Stimulated activated memory B cell treated with anti-CD40 and anti-IgM and Interleukin-4, amounts not matched to agents 10 μg/mL and 1 μg/mL and 100 μg/mL, for 72 hours (primary cell): ENCODE measurements around the gene ITGAL.
"Not testable (repeated sequence)": the region's sequence is repeated elsewhere in the genome, so short reads cannot be mapped to it uniquely, and the experiment has no call there.

Experiments used
- ATAC-seq: fragments of 150-1000 bp; cut with Tn5 transposase; 2 replicates; pipeline ENCODE4 v1.10.0; 2021
- H3K27ac Mint-ChIP-seq: one replicate; pipeline ENCODE4 v1.8.0; 2022; ENCODE audit warnings: mild to moderate bottlenecking, mixed read lengths
- H3K27me3 Mint-ChIP-seq: one replicate; pipeline ENCODE4 v1.8.0; 2022; ENCODE audit warnings: mixed read lengths
- H3K36me3 Mint-ChIP-seq: one replicate; pipeline ENCODE4 v1.8.0; 2022; ENCODE audit warnings: mixed read lengths
- H3K4me1 Mint-ChIP-seq: one replicate; pipeline ENCODE4 v1.8.0; 2022; ENCODE audit warnings: mixed read lengths
- H3K4me3 Mint-ChIP-seq: one replicate; pipeline ENCODE4 v1.8.0; 2022; ENCODE audit warnings: mild to moderate bottlenecking, moderate library complexity, mixed read lengths
- H3K9me3 Mint-ChIP-seq: one replicate; pipeline ENCODE4 v1.8.0; 2022; ENCODE audit warnings: mixed read lengths

ITGAL gene

DNA sequence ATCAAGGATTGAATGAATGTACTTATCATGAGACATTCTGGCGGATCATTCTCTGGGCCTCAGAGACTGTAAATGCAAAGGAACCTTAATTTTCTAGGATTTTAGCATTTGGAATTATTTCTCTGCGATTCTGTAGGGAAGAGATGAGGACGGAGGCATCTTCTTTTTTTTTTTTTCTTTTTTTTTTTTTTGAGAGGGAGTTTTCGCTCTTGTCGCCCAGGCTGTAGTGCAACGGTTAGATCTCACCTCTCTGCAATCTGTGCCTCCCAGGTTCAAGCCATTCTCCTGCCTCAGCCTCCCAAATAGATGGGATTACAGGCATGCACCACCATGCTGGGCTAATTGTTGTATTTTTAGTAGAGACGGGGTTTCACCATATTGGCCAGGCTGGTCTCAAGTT, 2.1 kb downstream of the ITGAL start:
- Mint-ChIP-seq H3K27me3 (no peaks in the 10 kb centered on the region), H3K4me1 (peaks cover 79% of the 10 kb centered on the region), H3K9me3 (no peaks in the 10 kb centered on the region), H3K36me3 (peaks cover 59% of the 10 kb centered on the region), H3K4me3 (peak overlapping the region; percentile 97), H3K27ac (peak overlapping the region; percentile 94)
- ATAC-seq = no peak

DNA sequence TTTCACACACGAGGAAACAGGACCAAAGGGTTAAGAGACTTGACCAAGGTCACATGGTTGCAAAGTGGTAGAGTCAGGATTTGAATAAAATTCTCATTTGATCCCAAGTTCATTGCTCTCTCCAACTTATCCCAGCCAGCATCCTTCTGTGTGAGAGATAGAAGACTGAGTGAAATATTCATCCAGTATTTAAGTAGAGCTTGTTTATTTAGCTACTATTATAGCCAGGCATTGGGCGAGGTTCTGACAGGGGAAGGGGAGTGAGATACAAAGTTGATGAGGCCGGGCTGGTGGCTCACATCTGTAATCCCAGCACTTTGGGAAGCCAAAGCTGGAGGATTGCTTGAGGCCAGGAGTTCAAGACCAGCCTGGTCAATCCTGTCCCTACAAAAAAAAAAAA, 4.4 kb downstream of the ITGAL start:
- no peaks in the 10 kb centered on the region for H3K9me3 Mint-ChIP-seq
- H3K27ac Mint-ChIP-seq = peak overlapping the region; percentile 58
- no peaks in the 10 kb centered on the region for H3K27me3 Mint-ChIP-seq
- no peak overlapping the region for H3K4me3 Mint-ChIP-seq
- no peak for ATAC-seq
- peaks cover 77% of the 10 kb centered on the region for H3K36me3 Mint-ChIP-seq
- H3K4me1 Mint-ChIP-seq = peaks cover 74% of the 10 kb centered on the region

- H3K4me1 Mint-ChIP-seq = peaks cover 73% of the 10 kb centered on the region
- H3K27ac Mint-ChIP-seq = peak overlapping the region; percentile 58
- H3K27me3 Mint-ChIP-seq, ATAC-seq, H3K9me3 Mint-ChIP-seq: not testable (repeated sequence)
- peak overlapping the region; percentile 16 for H3K4me3 Mint-ChIP-seq
- H3K36me3 Mint-ChIP-seq = peaks cover 82% of the 10 kb centered on the region
These were observed 5.2 kb downstream of the ITGAL start for GRCh38 chr16:30477773-30478172.

GRCh38 chr16:30478766-30479478, 6.4 kb downstream of the ITGAL start:
- Mint-ChIP-seq H3K4me1 (peaks cover 62% of the 10 kb centered on the region), H3K27me3 (no peaks in the 10 kb centered on the region), H3K9me3 (no peaks in the 10 kb centered on the region), H3K36me3 (peaks cover 83% of the 10 kb centered on the region), H3K27ac (peak overlapping the region; percentile 58), H3K4me3 (no peak overlapping the region)
- ATAC-seq = peak; percentile 73

- Mint-ChIP-seq H3K4me1 (peaks cover 51% of the 10 kb centered on the region), H3K27ac (no peak overlapping the region), H3K27me3 (no peaks in the 10 kb centered on the region), H3K9me3 (no peaks in the 10 kb centered on the region), H3K36me3 (peaks cover 89% of the 10 kb centered on the region), H3K4me3 (no peak overlapping the region)
- no peak for ATAC-seq
These were observed 8.8 kb downstream of the ITGAL start for GRCh38 chr16:30481381-30481780.

DNA sequence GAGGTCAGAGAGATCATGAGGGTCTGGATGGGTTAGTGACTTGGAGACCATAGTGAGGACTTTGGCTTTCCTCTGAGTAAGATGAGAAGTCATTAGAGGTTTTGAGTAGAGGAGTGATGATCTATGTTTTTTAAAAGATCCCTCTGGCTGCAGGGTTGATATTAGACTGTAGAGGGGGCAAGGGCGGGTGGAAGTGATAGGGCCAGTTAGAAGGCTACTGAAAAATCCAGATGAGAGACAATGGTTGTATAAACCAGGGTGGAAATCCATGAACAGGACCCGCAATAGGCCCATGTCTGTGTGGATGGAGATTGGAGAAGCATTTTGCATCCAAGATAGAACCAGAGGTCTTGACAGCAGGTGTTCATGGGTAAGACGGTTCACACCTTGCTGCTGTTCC, 9.8 kb downstream of the ITGAL start:
- peaks cover 44% of the 10 kb centered on the region for H3K4me1 Mint-ChIP-seq
- H3K9me3 Mint-ChIP-seq = no peaks in the 10 kb centered on the region
- no peak overlapping the region for H3K4me3 Mint-ChIP-seq
- H3K36me3 Mint-ChIP-seq = peaks cover 85% of the 10 kb centered on the region
- no peaks in the 10 kb centered on the region for H3K27me3 Mint-ChIP-seq
- peak overlapping the region; percentile 25 for H3K27ac Mint-ChIP-seq
- no peak for ATAC-seq

- no peaks in the 10 kb centered on the region for H3K9me3 Mint-ChIP-seq
- H3K4me1 Mint-ChIP-seq = peaks cover 38% of the 10 kb centered on the region
- H3K36me3 Mint-ChIP-seq = peaks cover 87% of the 10 kb centered on the region
- H3K27ac Mint-ChIP-seq = peak overlapping the region; percentile 70
- ATAC-seq = no peak
- no peaks in the 10 kb centered on the region for H3K27me3 Mint-ChIP-seq
- no peak overlapping the region for H3K4me3 Mint-ChIP-seq
These were observed 12.3 kb downstream of the ITGAL start for GRCh38 chr16:30484887-30485286.

- Mint-ChIP-seq H3K27me3 (no peaks in the 10 kb centered on the region), H3K36me3 (peaks cover 88% of the 10 kb centered on the region), H3K9me3 (no peaks in the 10 kb centered on the region), H3K4me1 (peaks cover 30% of the 10 kb centered on the region), H3K4me3 (no peak overlapping the region), H3K27ac (no peak overlapping the region)
- no peak for ATAC-seq
These were observed 13.4 kb downstream of the ITGAL start for GRCh38 chr16:30485818-30486436.

GRCh38 chr16:30488764-30489605, 16.4 kb downstream of the ITGAL start:
- Mint-ChIP-seq H3K36me3 (peaks cover 76% of the 10 kb centered on the region), H3K27me3 (no peaks in the 10 kb centered on the region), H3K27ac (peak overlapping the region; percentile 72), H3K9me3 (no peaks in the 10 kb centered on the region), H3K4me1 (peaks cover 26% of the 10 kb centered on the region), H3K4me3 (no peak overlapping the region)
- no peak for ATAC-seq

DNA sequence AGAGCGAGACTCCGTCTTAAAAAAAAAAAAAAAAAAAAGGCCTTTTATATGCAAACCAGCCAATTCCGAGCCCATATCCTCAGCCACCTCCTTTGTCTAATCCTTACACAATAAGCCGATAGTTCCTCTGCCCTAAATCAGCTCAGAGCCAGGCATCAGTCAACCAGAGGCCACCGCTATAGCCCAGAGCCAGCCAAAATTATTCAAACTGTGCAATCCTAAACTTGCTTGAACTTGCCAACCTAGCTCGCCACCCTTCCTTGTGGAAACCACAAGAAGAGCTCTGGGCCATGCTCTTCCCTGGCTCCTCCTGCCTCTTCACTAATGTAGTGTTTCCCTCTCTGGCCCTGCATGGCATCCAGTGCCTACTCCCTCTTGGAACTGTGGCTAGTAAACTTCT, 17.7 kb downstream of the ITGAL start:
- Mint-ChIP-seq H3K4me1 (peaks cover 26% of the 10 kb centered on the region), H3K4me3 (no peak overlapping the region), H3K27ac (no peak overlapping the region), H3K27me3 (no peaks in the 10 kb centered on the region), H3K36me3 (peaks cover 76% of the 10 kb centered on the region), H3K9me3 (no peaks in the 10 kb centered on the region)
- no peak for ATAC-seq

DNA sequence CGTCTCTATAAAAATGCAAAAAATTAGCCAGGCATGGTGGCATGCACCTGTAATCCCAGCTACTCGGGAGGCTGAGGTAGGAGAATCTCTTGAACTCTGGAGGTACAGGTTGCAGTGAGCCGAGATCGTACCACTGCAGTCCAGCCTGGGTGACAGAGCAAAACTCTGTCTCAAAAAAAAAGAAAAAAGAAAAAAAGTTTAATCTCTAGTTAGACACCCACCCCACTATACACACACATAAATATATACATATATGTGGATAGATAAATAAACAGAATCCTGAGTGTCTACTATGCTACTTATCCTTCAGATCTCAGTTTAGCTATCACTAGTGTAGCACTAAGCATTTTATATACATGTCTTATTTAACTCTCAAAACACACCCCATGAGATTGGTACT, 18.7 kb downstream of the ITGAL start:
- Mint-ChIP-seq H3K4me3 (no peak overlapping the region), H3K27me3 (no peaks in the 10 kb centered on the region), H3K4me1 (peaks cover 24% of the 10 kb centered on the region), H3K27ac (peak overlapping the region; percentile 35), H3K36me3 (peaks cover 71% of the 10 kb centered on the region), H3K9me3 (no peaks in the 10 kb centered on the region)
- no peak for ATAC-seq

DNA sequence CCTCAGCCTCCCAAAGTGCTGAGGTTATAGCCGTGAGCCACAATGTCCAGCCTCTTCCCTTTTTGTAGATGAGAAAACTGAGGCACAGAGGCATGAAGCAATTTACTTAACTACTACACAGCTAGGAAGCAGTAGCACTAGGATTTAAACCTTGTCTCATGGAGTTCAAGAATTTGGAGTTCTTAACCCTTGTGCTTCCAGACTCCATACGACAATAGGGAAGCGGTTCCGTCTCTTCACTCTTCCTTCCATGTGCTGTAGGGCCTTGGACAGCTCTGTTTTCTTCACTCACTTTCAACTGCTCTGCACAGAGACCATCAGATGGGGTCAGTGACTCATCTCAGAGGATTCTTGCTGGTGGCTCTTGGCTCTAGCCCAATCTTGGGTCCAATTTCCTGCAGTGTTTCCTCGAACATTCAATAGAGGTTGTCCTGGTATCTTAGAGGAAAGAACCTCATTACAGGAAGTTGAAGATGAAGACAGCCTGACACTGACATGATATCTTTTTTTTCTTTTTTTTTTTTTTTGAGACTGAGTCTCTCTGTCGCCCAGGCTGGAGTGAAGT, 19.3 kb downstream of the ITGAL start:
- H3K36me3 Mint-ChIP-seq = peaks cover 69% of the 10 kb centered on the region
- H3K4me1 Mint-ChIP-seq = peaks cover 24% of the 10 kb centered on the region
- no peak for ATAC-seq
- no peaks in the 10 kb centered on the region for H3K9me3 Mint-ChIP-seq
- H3K4me3 Mint-ChIP-seq = no peak overlapping the region
- no peaks in the 10 kb centered on the region for H3K27me3 Mint-ChIP-seq
- peak overlapping the region; percentile 35 for H3K27ac Mint-ChIP-seq

DNA sequence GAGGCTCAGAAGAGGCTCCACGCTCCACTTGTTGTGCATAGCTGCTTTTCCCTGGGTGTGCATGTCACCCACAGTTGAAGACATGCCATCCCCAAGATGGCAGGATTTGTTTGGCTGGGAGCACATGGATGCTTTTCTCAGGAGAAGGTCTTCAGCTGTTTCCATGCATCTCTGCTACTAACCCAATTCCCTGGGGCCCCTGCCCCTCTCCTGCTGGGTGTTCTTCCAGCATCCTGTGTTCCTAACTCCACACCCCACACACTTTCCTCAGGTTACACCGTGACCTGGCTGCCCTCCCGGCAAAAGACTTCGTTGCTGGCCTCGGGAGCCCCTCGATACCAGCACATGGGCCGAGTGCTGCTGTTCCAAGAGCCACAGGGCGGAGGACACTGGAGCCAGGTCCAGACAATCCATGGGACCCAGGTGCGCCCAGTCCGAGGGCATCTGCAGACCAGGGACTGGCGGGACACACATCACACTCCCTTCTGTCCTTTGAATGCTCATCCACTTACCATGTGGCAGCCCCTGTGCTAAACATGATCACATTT, 21.5 kb downstream of the ITGAL start:
- no peaks in the 10 kb centered on the region for H3K27me3 Mint-ChIP-seq
- no peak overlapping the region for H3K4me3 Mint-ChIP-seq
- H3K36me3 Mint-ChIP-seq = peaks cover 56% of the 10 kb centered on the region
- no peaks in the 10 kb centered on the region for H3K9me3 Mint-ChIP-seq
- ATAC-seq = no peak
- H3K4me1 Mint-ChIP-seq = peaks cover 14% of the 10 kb centered on the region
- peak overlapping the region; percentile 33 for H3K27ac Mint-ChIP-seq

- peaks cover 12% of the 10 kb centered on the region for H3K4me1 Mint-ChIP-seq
- no peak overlapping the region for H3K4me3 Mint-ChIP-seq
- peak overlapping the region; percentile 33 for H3K27ac Mint-ChIP-seq
- ATAC-seq = no peak
- H3K36me3 Mint-ChIP-seq = peaks cover 56% of the 10 kb centered on the region
- no peaks in the 10 kb centered on the region for H3K9me3 Mint-ChIP-seq
- H3K27me3 Mint-ChIP-seq = no peaks in the 10 kb centered on the region
These were observed 22.2 kb downstream of the ITGAL start for GRCh38 chr16:30494709-30495108.

DNA sequence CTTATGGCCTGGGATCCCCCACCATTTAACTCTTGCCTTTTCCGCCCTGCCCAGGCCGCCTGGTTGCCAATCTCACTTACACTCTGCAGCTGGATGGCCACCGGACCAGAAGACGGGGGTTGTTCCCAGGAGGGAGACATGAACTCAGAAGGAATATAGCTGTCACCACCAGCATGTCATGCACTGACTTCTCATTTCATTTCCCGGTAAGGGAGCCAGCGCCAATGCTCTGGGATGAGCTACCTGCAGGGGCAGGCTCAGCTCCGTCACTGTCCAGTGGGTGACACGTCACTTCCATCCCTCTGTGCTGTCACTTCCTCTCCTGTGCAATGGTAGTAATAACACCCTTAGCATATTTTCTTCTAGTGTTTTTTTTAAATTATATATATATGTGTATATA, 26.7 kb downstream of the ITGAL start:
- ATAC-seq = no peak
- Mint-ChIP-seq H3K9me3 (no peaks in the 10 kb centered on the region), H3K27ac (no peak overlapping the region), H3K4me1 (peaks cover 1% of the 10 kb centered on the region), H3K4me3 (no peak overlapping the region), H3K36me3 (peaks cover 43% of the 10 kb centered on the region), H3K27me3 (no peaks in the 10 kb centered on the region)
